HFFc6 (cell line): ENCODE results near the gene CEP89. TPM values are rescaled to one million over a fixed set of nuclear protein-coding genes. Genes with fewer than 3 reads are reported as not detected.
"Not testable (repeated sequence)": the region's sequence is repeated elsewhere in the genome, so short reads cannot be mapped to it uniquely, and the experiment has no call there.

Experiments used
- DNase-seq: peaks from one replicate; pipeline ENCODE4 v3.0.0-alpha.2; 2018
- H3K27ac Mint-ChIP-seq: 2 replicates; pipeline ENCODE4 v1.8.0; 2020; ENCODE audit warnings: mild to moderate bottlenecking, mixed read lengths
- H3K27me3 Mint-ChIP-seq: 2 replicates; pipeline ENCODE4 v1.8.0; 2021; ENCODE audit warnings: mild to moderate bottlenecking, moderate library complexity, mixed read lengths; ENCODE audit not compliant: insufficient read depth
- H3K36me3 Mint-ChIP-seq: 2 replicates; pipeline ENCODE4 v1.8.0; 2021; ENCODE audit warnings: low read depth, mixed read lengths
- H3K4me1 Mint-ChIP-seq: 2 replicates; pipeline ENCODE4 v1.8.0; 2020; ENCODE audit warnings: low read depth, mixed read lengths
- H3K4me3 Mint-ChIP-seq: 2 replicates; pipeline ENCODE4 v1.8.0; 2020; ENCODE audit warnings: mild to moderate bottlenecking, moderate library complexity, mixed read lengths
- H3K9me3 Mint-ChIP-seq: 2 replicates; pipeline ENCODE4 v1.8.0; 2020; ENCODE audit warnings: mild to moderate bottlenecking, mixed read lengths
- CTCF ChIP-seq: fragments of 200-600 bp; sonication (generic); IDR thresholded peaks from 2 replicates; pipeline ENCODE4 v1.5.0; 2021; ENCODE audit warnings: antibody characterized with exemption, mild to moderate bottlenecking
- total RNA-seq, 6 experiments: library from RNA; stranded (reverse); fragmentation: NEBNext Ultra II Directional; extraction: Animal tissue kit (Norgen Biotek cat#: 25700); gene quantifications; 2 replicates in 1 of 6; 3 replicates in 5 of 6; pipeline ENCODE4 v1.2.3, GENCODE V29; 2021

CEP89 gene
- total RNA-seq, 6 experiments from 2014 or later = 27.3 to 32.1 (median 30.9) TPM

GRCh38 chr19:32837531-32837930 is 134.2 kb downstream of the CEP89 start:
- peaks cover 16% of the 10 kb centered on the region for H3K9me3 Mint-ChIP-seq
- H3K27me3 Mint-ChIP-seq = peaks cover 20% of the 10 kb centered on the region
- no peak overlapping the region for H3K27ac Mint-ChIP-seq
- no peaks in the 10 kb centered on the region for H3K4me1 Mint-ChIP-seq
- no peak for DNase-seq
- no peak overlapping the region for H3K4me3 Mint-ChIP-seq
- no peak for TF ChIP-seq CTCF
- peaks cover 13% of the 10 kb centered on the region for H3K36me3 Mint-ChIP-seq

- H3K36me3 Mint-ChIP-seq, H3K4me3 Mint-ChIP-seq, H3K9me3 Mint-ChIP-seq, DNase-seq, H3K27ac Mint-ChIP-seq: not testable (repeated sequence)
- Mint-ChIP-seq H3K4me1 (peaks cover 16% of the 10 kb centered on the region), H3K27me3 (peaks cover 16% of the 10 kb centered on the region)
Measured at GRCh38 chr19:32833388-32833787, 138.4 kb downstream of the CEP89 start.

- Mint-ChIP-seq H3K4me1 (peaks cover 16% of the 10 kb centered on the region), H3K27me3 (peaks cover 22% of the 10 kb centered on the region)
- not testable (repeated sequence) for DNase-seq, H3K4me3 Mint-ChIP-seq, H3K27ac Mint-ChIP-seq, H3K36me3 Mint-ChIP-seq, H3K9me3 Mint-ChIP-seq
Measured at GRCh38 chr19:32832825-32833224, 138.9 kb downstream of the CEP89 start.

GRCh38 chr19:32832094-32832493 is 139.7 kb downstream of the CEP89 start:
- not testable (repeated sequence) for H3K27ac Mint-ChIP-seq, H3K9me3 Mint-ChIP-seq, H3K36me3 Mint-ChIP-seq, DNase-seq, H3K4me3 Mint-ChIP-seq
- peaks cover 27% of the 10 kb centered on the region for H3K27me3 Mint-ChIP-seq
- peaks cover 16% of the 10 kb centered on the region for H3K4me1 Mint-ChIP-seq

- DNase-seq = no peak
- peak overlapping the region; percentile 24; the same call in 1 of the 2 replicates for H3K4me3 Mint-ChIP-seq
- no peaks in the 10 kb centered on the region for H3K36me3 Mint-ChIP-seq
- H3K27me3 Mint-ChIP-seq = peaks cover 25% of the 10 kb centered on the region
- H3K27ac Mint-ChIP-seq = no peak overlapping the region
- TF ChIP-seq CTCF = no peak
- peaks cover 16% of the 10 kb centered on the region for H3K4me1 Mint-ChIP-seq
- no peaks in the 10 kb centered on the region for H3K9me3 Mint-ChIP-seq
Measured at GRCh38 chr19:32831611-32832010, 140.1 kb downstream of the CEP89 start.

- Mint-ChIP-seq H3K27me3 (peaks cover 25% of the 10 kb centered on the region), H3K36me3 (no peaks in the 10 kb centered on the region), H3K4me1 (peaks cover 16% of the 10 kb centered on the region), H3K9me3 (no peaks in the 10 kb centered on the region), H3K27ac (peak overlapping the region; percentile 74), H3K4me3 (peak overlapping the region; percentile 70)
- no peak for TF ChIP-seq CTCF
- DNase-seq = peak; percentile 59
Measured at GRCh38 chr19:32830231-32831014, 141.3 kb downstream of the CEP89 start.

GRCh38 chr19:32829345-32829896 is 142.3 kb downstream of the CEP89 start:
- TF ChIP-seq CTCF = no peak
- H3K27ac Mint-ChIP-seq = no peak overlapping the region
- H3K36me3 Mint-ChIP-seq = no peaks in the 10 kb centered on the region
- no peaks in the 10 kb centered on the region for H3K9me3 Mint-ChIP-seq
- peaks cover 16% of the 10 kb centered on the region for H3K4me1 Mint-ChIP-seq
- H3K27me3 Mint-ChIP-seq = peaks cover 28% of the 10 kb centered on the region
- DNase-seq = no peak
- H3K4me3 Mint-ChIP-seq = no peak overlapping the region
